ENCODE measurements around the gene DEDD.

The DEDD gene

GRCh38 chr1:161164901-161165610, 32.6 kb upstream of the DEDD start:
- in situ Hi-C loops (cut with MboI; ENCODE audit: low sequenced_read_pairs): no loop called here

- in situ Hi-C loops (cut with MboI; ENCODE audit: low sequenced_read_pairs): no loop called here
These were observed 31.3 kb upstream of the DEDD start for GRCh38 chr1:161163793-161164192.

GRCh38 chr1:161162806-161163205, 30.3 kb upstream of the DEDD start:
- in situ Hi-C loops (cut with MboI; ENCODE audit: low sequenced_read_pairs): no loop called here

DNA sequence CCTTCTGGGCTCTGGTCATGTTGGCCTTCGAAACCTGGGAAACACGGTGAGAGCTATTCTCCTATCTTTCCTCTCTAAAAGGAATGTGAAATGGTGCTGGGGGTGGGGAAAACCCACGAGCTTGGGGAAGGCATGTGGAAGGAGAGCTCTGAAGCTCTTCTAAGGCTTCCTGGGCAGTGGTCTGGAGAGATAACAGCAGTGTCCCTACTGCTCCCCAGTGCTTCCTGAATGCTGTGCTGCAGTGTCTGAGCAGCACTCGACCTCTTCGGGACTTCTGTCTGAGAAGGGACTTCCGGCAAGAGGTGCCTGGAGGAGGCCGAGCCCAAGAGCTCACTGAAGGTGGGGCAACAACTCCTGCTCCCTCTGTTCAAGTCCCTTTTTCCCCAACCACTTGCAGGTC, 29.6 kb upstream of the DEDD start:
- in situ Hi-C loops (cut with MboI; ENCODE audit: low sequenced_read_pairs): no loop called here

DNA sequence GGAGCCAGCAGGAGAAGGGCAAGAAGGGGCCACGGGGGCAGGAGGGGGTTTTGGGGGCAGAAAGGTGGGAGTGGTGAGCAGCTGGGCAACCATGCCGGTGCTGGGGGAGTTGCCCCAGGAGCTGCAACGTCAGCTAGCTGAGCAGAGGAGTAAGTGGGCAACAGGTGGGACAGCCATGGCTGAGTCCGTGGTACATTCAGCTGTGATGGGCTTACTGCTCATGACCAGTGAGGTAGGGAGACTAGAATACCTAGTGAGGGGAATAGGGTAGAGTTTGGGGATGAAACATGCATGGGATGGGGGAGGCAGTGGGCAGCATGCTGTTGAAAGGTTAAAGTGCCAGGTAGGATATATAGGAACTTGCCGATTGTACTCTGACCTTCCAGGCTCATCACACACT, 29.2 kb upstream of the DEDD start:
- in situ Hi-C loops (cut with MboI; ENCODE audit: low sequenced_read_pairs): no loop called here

- in situ Hi-C loops (cut with MboI; ENCODE audit: low sequenced_read_pairs): no loop called here
These were observed 28.2 kb upstream of the DEDD start for GRCh38 chr1:161160671-161161145.

GRCh38 chr1:161159913-161160243, 27.4 kb upstream of the DEDD start:
- in situ Hi-C loops (cut with MboI; ENCODE audit: low sequenced_read_pairs): no loop called here

DNA sequence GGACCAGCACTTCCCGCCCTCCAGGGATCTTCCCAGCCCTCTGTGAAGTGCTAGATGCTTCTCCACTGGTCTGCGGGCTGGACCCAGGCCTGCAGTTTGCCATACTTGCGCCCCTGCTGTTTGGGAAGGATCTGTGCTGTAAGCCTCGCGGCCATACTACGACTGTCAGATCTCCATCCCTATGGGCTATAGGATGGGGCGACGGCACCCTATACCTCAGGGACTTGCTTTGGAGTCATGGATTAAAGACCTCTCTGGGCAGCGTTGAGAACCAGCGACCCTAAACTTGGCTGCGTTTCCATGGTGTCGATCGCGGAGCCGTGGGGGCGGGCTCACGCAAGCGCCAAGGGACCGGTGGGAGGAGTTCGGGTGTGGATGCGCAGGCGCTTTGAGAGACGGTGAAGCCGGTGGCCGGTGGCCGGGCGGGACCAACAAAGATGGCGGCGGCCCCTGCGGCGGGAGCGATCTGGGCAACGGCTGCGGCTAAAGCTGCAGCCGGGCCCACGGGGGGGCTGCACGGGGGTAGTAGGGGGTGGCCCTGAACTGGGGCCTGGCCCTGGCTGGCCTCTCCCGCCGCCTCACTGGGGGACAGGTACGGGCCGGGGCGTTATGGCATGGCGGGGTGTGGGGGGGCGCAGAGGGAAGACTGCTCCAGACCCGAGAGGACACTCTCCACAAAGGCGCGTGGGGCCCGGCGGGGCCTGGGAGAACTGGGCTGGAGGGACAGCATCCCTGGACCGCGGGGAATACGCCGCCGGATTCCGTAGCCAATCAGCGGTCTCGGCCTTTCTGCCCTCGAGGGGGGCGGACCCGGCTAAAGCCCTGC, 26.8 kb upstream of the DEDD start, which contains the start of gene USP21:
USP21 (plus strand) TSS at position 414 of the 826 bp plus-strand sequence. CDS start 1,141 bp downstream, outside the sequence.
- in situ Hi-C loops (cut with MboI; ENCODE audit: low sequenced_read_pairs): no loop called here

GRCh38 chr1:161158316-161159010, 26.0 kb upstream of the DEDD start:
- in situ Hi-C loops (cut with MboI; ENCODE audit: low sequenced_read_pairs): no loop called here

GRCh38 chr1:161157867-161158266, 25.4 kb upstream of the DEDD start:
- in situ Hi-C loops (cut with MboI; ENCODE audit: low sequenced_read_pairs): no loop called here

DNA sequence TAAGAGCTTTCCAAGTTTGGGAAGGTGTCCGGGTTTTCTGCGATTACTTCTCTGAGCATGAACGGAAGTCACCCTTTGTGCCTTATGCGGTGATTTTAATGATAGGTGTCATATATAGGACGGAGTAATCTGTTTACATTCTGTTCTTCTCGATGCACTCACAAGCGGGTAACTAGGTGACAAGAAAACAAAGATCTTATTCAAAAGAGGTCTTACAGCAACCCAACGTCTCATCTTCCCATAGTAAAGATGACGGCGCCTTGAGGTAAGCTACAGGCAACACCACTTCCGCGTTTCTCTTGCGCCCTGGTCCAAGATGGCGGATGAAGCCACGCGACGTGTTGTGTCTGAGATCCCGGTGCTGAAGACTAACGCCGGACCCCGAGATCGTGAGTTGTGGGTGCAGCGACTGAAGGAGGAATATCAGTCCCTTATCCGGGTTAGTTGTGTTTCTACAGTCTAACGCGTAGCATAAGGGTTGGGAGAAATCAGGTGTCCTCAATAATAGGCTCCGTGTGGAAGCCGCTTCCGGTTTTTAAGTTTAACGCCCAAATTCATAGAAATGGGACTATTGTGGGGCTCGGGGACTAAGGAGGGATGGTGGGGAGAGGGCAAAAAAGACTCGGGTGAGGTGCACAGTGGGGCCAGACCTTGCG, 21.3 kb upstream of the DEDD start, which contains the start of gene UFC1:
UFC1 (plus strand) TSS at position 297 of the 656 bp plus-strand sequence; CDS start at position 317, 20 bp downstream.
- in situ Hi-C loops (cut with MboI; ENCODE audit: low sequenced_read_pairs): no loop called here

DNA sequence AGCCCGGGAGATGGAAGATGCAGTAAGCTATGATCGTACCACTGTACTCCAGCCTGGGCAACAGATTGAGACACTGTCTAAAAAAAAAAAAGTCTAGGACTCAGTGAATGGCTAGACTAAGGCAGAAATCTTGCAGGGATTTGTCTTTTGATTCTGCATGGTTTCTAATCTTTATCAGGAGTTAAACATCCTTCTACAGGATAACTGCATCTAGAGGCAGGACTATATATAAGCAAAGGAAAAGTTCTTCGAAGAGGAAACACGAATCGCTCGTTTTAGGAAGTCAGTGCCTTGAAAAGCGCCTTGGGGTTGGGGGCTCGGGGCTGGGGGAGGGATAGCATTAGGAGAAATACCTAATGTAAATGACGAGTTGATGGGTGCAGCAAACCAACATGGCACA, 20.7 kb upstream of the DEDD start:
- in situ Hi-C loops (cut with MboI; ENCODE audit: low sequenced_read_pairs): no loop called here

GRCh38 chr1:161145832-161146231, 13.4 kb upstream of the DEDD start:
- in situ Hi-C loops (cut with MboI; ENCODE audit: low sequenced_read_pairs): loop anchor here (10.0 kb wide), 1 partner anchor 151 kb away; no protein-coding TSS in a partner anchor

GRCh38 chr1:161140755-161141400, 8.4 kb upstream of the DEDD start:
- in situ Hi-C loops (cut with MboI; ENCODE audit: low sequenced_read_pairs): loop anchor here (10.0 kb wide), 1 partner anchor 146 kb away; no protein-coding TSS in a partner anchor

- in situ Hi-C loops (cut with MboI; ENCODE audit: low sequenced_read_pairs): loop anchor here (10.0 kb wide), 1 partner anchor 145 kb away; no protein-coding TSS in a partner anchor
These were observed 7.3 kb upstream of the DEDD start for GRCh38 chr1:161139766-161140165.

DNA sequence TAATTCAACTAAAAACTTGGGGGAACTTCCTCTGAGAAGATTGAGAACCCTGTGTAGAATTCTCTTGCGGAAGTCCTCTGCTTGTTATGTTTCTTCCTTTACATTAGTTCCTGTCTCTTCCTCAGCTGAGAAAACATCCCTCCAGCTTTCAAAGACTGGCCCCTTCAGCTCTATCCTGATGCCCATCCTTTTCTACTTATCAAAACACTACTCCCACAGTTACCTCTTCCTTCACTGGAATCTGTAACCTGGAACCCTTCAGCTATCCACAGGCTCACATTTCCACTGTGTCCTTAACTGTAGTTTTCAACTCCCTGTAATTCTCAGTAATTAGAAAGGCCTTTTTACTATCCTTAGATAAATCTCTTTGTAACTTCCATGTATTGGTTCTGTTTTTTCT, 6.0 kb upstream of the DEDD start:
- in situ Hi-C loops (cut with MboI; ENCODE audit: low sequenced_read_pairs): no loop called here

DNA sequence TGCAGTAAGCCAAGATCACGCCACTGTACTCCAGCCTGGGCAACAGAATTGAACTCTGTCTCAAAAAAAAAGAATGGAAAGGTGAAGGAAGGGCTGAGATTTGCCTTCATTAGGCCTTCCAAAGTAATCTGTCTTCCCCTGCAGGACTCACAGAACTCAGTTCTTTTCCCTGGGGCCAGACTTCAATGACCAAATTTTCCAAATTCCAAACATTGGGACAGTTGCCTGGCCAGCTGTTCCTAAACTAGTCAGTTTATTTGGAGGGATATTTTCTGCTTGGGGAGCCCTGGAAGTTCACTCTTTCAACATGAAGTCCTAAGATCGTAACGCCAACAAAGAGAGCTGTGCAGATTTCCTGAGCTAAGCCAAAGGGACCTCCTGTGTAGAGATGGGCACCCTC, 5.4 kb upstream of the DEDD start:
- in situ Hi-C loops (cut with MboI; ENCODE audit: low sequenced_read_pairs): no loop called here

GRCh38 chr1:161133220-161133740, 813 bp upstream of the DEDD start:
- in situ Hi-C loops (cut with MboI; ENCODE audit: low sequenced_read_pairs): no loop called here

GRCh38 chr1:161131523-161132409, 701 bp downstream of the DEDD start:
- in situ Hi-C loops (cut with MboI; ENCODE audit: low sequenced_read_pairs): no loop called here

Data from HL-60/S4 (cell line).